ENCODE data around the gene FEM1C. TPM values are rescaled to one million over a fixed set of nuclear protein-coding genes. Genes with fewer than 3 reads are reported as not detected.

The FEM1C gene
- total RNA-seq, 1 donor, result 17.4 TPM

DNA sequence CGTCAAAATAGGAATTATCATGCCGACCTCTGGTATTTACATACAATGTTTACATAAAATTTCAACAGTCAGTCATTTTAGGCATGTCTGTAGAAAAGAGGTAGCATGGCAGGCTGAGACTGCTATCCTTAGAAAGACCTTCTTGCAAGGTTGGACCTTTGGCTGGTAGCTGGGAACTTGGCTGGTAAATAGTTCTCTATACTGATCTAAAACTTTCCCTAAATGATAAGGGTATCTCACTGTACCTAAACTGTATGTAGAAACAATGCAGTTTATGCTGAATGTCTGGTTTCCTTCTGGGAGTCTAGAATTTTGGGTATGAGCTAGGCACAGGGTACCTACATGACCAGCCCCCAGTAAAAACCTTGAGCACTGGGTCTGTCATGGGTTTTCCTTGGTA, 18.0 kb downstream of the FEM1C start:
- no peak for DNase-seq (ENCODE audit: insufficient read length, low spot score, missing footprints)

DNA sequence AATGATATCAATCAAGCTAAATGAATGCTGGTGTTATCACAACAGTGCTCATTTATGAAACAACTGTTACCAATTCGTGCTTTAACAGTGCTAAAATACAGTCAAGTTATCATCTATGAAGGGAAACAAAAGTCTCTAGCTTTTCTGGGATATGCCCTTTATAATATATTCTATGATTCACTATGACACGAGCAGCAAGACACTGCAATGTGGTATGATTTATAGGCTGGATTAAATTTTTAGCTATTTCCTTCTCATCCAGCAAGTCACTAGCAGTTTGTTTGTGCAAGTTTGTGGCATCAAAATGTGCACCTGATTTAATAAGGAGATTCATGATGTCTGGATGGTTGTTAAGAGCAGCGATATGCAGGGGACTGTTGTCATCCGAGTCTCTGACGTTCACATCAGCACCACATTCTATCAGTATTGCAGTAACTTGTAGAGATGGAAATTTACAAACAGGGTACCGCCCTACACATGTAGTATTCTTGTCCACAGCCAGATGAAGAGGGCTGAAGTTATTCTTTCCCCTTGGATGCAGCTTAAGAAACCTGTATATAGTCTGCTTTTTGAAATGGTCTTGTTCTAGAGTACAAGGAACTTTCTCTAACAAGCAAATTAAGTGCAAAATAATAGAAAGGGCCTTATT, 20.3 kb downstream of the FEM1C start:
- peaks cover 4% of the 10 kb centered on the region for H3K4me1 ChIP-seq (ENCODE audit: insufficient read depth, low read length)
- TF ChIP-seq, protein P1, sequence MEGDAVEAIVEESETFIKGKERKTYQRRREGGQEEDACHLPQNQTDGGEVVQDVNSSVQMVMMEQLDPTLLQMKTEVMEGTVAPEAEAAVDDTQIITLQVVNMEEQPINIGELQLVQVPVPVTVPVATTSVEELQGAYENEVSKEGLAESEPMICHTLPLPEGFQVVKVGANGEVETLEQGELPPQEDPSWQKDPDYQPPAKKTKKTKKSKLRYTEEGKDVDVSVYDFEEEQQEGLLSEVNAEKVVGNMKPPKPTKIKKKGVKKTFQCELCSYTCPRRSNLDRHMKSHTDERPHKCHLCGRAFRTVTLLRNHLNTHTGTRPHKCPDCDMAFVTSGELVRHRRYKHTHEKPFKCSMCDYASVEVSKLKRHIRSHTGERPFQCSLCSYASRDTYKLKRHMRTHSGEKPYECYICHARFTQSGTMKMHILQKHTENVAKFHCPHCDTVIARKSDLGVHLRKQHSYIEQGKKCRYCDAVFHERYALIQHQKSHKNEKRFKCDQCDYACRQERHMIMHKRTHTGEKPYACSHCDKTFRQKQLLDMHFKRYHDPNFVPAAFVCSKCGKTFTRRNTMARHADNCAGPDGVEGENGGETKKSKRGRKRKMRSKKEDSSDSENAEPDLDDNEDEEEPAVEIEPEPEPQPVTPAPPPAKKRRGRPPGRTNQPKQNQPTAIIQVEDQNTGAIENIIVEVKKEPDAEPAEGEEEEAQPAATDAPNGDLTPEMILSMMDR (IDR thresholded peaks at IDR 0.05; ENCODE audit: extremely low read depth, low read depth, low read length), result no peak
- H3K4me3 ChIP-seq (ENCODE audit: insufficient read depth, low read length), result no peak overlapping the region
- no peak overlapping the region for H3K27ac ChIP-seq (ENCODE audit: low read depth, low read length)
- peaks cover 59% of the 10 kb centered on the region for H3K79me2 ChIP-seq (ENCODE audit: insufficient read depth, low read length)
- H3K36me3 ChIP-seq (ENCODE audit: insufficient read depth, low read length), result peaks cover 19% of the 10 kb centered on the region
- H4K20me1 ChIP-seq (ENCODE audit: insufficient read depth, low read length), result peaks cover 11% of the 10 kb centered on the region
- H2AFZ ChIP-seq (ENCODE audit: low read length), result no peak overlapping the region
- no peak for DNase-seq (ENCODE audit: insufficient read length, low spot score, missing footprints)
- H3K27me3 ChIP-seq (ENCODE audit: insufficient read depth, low read length), result no peaks in the 10 kb centered on the region
- H3K9me3 ChIP-seq (ENCODE audit: low read depth, low read length), result no peaks in the 10 kb centered on the region
- no peak overlapping the region for H3K4me2 ChIP-seq (ENCODE audit: insufficient read depth, low read length)

More for the DNA sequence above, 18.0 kb downstream of the FEM1C start:
- Histone ChIP-seq H3K9me3 (ENCODE audit: low read depth, low read length) (no peaks in the 10 kb centered on the region), H3K27me3 (ENCODE audit: insufficient read depth, low read length) (no peaks in the 10 kb centered on the region), H4K20me1 (ENCODE audit: insufficient read depth, low read length) (peaks cover 17% of the 10 kb centered on the region), H3K4me2 (ENCODE audit: insufficient read depth, low read length) (no peak overlapping the region), H2AFZ (ENCODE audit: low read length) (no peak overlapping the region), H3K36me3 (ENCODE audit: insufficient read depth, low read length) (peaks cover 24% of the 10 kb centered on the region), H3K4me1 (ENCODE audit: insufficient read depth, low read length) (peaks cover 13% of the 10 kb centered on the region), H3K4me3 (ENCODE audit: insufficient read depth, low read length) (no peak overlapping the region), H3K79me2 (ENCODE audit: insufficient read depth, low read length) (peaks cover 81% of the 10 kb centered on the region), H3K27ac (ENCODE audit: low read depth, low read length) (no peak overlapping the region)
- TF ChIP-seq, protein P1 (IDR thresholded peaks at IDR 0.05; ENCODE audit: extremely low read depth, low read depth, low read length), result no peak

DNA sequence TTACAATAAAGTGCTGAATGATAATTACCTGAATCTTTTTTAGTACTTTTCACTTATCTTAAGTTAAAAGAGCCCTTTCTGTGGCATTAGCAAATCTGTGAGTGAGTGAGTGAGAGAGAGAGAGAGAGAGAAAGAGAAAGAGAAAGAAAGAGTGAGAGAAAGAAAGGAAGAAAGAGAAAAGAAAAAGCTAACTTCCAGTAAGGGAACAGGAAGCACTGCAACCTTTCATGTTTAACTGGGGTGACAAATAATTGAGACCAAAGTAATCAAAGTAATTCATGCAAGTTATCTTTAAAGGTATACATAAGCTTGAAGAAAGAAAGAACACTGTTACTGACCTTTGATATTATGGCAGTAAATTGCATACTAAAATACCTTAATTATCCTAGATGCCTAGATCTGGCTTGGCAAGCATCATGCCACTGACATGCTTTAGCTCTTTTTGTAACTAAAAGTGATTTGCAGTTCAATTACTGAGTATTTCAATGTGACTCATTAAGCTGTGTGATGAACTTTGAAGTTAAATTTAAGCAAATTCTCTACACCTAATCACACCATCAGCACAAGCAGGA, 21.7 kb downstream of the FEM1C start:
- no peaks in the 10 kb centered on the region for H3K27me3 ChIP-seq (ENCODE audit: insufficient read depth, low read length)
- no peak for DNase-seq (ENCODE audit: insufficient read length, low spot score, missing footprints)
- H4K20me1 ChIP-seq (ENCODE audit: insufficient read depth, low read length), result peaks cover 6% of the 10 kb centered on the region
- H2AFZ ChIP-seq (ENCODE audit: low read length), result no peak overlapping the region
- no peaks in the 10 kb centered on the region for H3K9me3 ChIP-seq (ENCODE audit: low read depth, low read length)
- TF ChIP-seq, protein P1 (IDR thresholded peaks at IDR 0.05; ENCODE audit: extremely low read depth, low read depth, low read length), result no peak
- H3K4me1 ChIP-seq (ENCODE audit: insufficient read depth, low read length), result peaks cover 4% of the 10 kb centered on the region
- H3K4me3 ChIP-seq (ENCODE audit: insufficient read depth, low read length), result no peak overlapping the region
- peaks cover 19% of the 10 kb centered on the region for H3K36me3 ChIP-seq (ENCODE audit: insufficient read depth, low read length)
- no peak overlapping the region for H3K4me2 ChIP-seq (ENCODE audit: insufficient read depth, low read length)
- no peak overlapping the region for H3K27ac ChIP-seq (ENCODE audit: low read depth, low read length)
- peaks cover 45% of the 10 kb centered on the region for H3K79me2 ChIP-seq (ENCODE audit: insufficient read depth, low read length)

DNA sequence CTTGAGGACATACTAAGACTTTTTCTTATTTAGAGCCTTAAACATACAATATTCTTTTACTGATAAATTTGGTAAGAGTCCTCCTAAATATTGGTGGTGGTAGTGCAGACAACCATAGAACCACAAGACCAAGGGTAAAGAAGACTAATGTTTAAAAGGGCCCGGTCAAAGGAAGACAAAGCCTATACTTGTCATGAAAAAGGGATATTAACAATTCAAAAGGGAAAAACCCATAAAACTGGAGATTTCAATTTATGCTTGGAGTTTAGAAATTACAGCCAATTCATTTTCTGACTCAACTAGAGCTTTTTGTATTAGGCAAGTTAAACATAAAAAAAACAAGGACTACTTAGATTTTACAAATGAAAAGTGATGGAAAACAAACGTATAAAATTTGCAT, 24.4 kb downstream of the FEM1C start:
- TF ChIP-seq, protein P1 (IDR thresholded peaks at IDR 0.05; ENCODE audit: extremely low read depth, low read depth, low read length), result no peak
- H4K20me1 ChIP-seq (ENCODE audit: insufficient read depth, low read length), result peaks cover 9% of the 10 kb centered on the region
- no peak overlapping the region for H2AFZ ChIP-seq (ENCODE audit: low read length)
- peaks cover 15% of the 10 kb centered on the region for H3K36me3 ChIP-seq (ENCODE audit: insufficient read depth, low read length)
- H3K27me3 ChIP-seq (ENCODE audit: insufficient read depth, low read length), result no peaks in the 10 kb centered on the region
- no peak overlapping the region for H3K27ac ChIP-seq (ENCODE audit: low read depth, low read length)
- H3K4me2 ChIP-seq (ENCODE audit: insufficient read depth, low read length), result no peak overlapping the region
- DNase-seq (ENCODE audit: insufficient read length, low spot score, missing footprints), result no peak
- peaks cover 4% of the 10 kb centered on the region for H3K4me1 ChIP-seq (ENCODE audit: insufficient read depth, low read length)
- no peaks in the 10 kb centered on the region for H3K9me3 ChIP-seq (ENCODE audit: low read depth, low read length)
- H3K79me2 ChIP-seq (ENCODE audit: insufficient read depth, low read length), result peaks cover 23% of the 10 kb centered on the region
- H3K4me3 ChIP-seq (ENCODE audit: insufficient read depth, low read length), result no peak overlapping the region

All from osteoblast (primary cell).